Dedifferentiated amniotic fluid mesenchymal stem cell (primary cell): ENCODE measurements around the gene CIAO3.
"Not testable (repeated sequence)": the region's sequence is repeated elsewhere in the genome, so short reads cannot be mapped to it uniquely, and the experiment has no call there.

Experiments
- DNase-seq: peaks from one replicate; pipeline ENCODE4 v3.0.0-alpha.2; 2016; ENCODE audit errors: extremely low spot score

Gene CIAO3

DNA sequence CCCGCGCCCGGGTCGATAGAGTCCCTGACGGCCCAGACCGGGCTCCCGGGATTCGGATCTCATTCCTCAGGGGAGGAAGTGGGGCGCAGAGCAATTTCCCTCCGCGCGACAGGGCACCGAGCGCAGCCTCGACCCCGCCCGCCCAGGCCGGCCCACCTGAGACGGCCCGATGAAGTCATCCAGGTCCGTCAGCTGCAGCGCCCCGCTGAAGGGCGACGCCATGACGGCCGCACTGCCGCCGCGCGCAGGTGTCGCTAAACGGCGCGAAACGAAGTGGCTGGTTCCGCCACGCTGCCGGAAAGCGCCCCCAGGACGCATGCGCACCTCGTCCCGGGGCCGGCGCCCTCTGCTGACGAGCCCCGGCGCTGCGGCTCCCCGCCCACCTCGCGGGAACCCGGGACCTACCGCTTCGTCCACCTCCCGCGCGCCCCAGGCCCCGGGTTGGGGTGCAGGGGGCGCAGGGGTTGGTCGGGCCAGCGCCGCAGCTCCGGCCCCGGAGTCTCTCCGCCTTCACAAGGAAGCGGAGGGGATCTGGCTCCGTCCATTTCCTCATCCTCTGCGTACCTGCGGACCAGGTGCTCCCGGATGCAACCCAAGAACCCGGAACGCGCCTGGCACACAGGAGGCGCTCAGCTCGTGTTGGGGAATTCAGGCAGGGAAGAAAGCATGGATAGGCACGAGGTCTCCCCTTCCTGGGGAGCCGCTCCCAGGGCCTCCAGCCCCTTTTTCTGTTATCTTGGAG lies at the start of gene CIAO3:
Gene CIAO3, minus strand, starts transcription at position 234 of the 742 bp plus-strand sequence. Its CDS starts 12 bp downstream, at position 222.
- DNase-seq = peak; percentile 77

DNA sequence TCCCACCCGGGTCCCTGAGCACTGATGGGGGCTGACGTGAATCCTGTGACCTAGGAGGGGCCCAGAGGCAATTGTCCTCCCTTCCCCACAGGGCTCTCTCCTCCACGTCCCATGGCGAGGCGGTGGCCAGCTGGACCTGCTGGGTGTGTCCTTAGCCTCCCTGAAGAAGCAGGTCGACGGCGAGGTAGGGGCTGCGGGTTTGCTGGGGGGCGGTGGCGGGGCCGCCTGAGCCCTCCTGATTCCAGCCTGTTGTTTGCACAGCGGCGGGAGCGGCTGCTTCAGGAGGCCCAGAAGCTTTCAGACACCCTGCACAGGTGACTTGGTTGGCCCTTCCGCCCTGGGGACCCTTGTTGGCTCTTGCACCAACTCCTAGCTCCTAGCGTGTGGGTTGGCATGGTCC lies 49.3 kb upstream of the CIAO3 start:
- DNase-seq = no peak

DNA sequence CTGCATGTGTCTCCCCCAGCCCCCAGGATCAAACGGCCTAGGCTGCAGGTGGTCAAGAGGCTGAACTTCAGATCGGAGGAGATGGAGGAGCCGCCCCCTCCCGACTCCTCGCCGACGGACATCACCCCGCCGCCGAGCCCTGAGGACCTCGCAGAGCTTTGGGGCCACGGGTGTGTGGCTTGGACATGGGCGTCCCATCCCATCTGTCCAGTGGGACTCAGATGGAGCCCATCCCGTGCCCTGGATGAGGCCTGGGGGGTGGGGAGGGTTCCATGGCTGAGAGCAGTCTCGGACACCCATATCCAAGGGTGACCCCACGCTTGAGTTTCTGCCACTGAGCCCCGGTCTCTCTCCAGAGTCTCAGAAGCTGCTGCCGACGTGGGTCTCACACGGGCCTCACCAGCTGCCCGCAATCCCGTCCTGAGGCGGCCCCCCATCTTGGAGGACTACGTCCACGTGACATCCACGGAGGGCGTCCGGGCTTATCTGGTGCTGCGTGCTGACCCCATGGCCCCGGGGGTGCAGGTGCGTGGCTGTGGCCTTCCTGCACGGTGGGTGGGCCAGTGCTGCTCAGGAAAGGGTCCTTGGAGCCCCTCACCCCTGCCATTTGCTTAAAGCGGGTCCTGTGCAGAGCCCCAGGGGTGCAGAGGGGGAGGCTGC lies 48.5 kb upstream of the CIAO3 start:
- no peak for DNase-seq

DNA sequence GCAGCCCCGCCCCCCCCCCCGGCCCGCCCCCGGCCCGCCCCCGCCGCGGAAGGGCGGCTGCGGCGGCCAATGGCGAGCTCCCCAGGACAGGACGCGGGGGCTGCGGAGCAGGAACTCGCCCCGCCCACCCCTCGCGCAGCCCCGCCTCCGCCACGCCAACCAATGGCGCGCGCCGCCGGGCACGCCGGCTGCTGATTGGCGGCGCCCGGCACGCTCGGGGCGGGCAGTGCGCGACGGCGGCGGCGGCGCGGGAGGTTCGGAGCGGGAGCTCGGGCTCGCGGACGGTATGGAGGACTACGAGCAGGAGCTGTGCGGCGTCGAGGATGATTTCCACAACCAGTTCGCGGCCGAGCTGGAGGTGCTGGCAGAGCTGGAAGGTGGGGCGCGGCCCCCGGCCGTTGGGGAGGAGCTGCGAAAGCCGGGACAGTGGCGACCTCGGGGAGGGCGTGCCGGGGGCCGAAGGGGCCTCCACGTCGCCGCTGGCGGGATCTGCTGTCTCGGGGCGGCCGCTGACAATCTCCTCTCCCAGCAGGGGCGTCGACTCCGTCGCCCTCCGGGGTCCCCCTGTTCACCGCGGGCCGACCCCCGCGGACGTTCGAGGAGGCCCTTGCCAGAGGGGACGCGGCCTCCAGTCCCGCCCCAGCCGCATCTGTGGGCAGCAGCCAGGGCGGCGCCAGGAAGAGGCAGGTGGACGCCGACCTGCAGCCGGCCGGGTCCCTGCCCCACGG lies 47.8 kb upstream of the CIAO3 start, which contains the start of gene CHTF18:
Gene CHTF18, plus strand, starts transcription at position 222 of the 728 bp plus-strand sequence. Its CDS starts 65 bp downstream, at position 287.
- DNase-seq = peak; percentile 85

DNA sequence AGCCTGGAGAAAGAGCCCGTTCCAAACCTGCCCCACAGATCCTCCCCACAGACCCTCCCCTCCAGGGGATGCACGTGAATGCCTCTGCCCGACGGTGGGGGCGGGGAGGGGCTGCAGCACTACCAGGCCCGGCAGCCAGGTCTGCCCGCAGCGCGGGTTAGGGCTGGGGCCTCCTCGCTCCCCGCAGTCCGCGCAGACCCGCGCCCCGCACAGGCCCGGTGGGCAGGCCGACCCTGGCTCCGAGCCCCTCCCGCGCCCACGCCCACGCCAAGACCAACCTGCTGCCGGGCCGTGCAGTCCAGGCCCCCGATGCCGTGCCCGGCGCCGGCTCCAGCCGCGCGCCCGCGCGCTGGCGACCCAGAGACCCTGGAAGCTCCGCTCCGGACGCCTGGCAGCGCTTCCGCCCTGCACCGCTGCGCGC lies 47.2 kb upstream of the CIAO3 start, which contains the start of gene RPUSD1:
Gene RPUSD1, minus strand, starts transcription at position 404 of the 421 bp plus-strand sequence. CDS start 644 bp downstream, outside the sequence.
- DNase-seq = no peak

DNA sequence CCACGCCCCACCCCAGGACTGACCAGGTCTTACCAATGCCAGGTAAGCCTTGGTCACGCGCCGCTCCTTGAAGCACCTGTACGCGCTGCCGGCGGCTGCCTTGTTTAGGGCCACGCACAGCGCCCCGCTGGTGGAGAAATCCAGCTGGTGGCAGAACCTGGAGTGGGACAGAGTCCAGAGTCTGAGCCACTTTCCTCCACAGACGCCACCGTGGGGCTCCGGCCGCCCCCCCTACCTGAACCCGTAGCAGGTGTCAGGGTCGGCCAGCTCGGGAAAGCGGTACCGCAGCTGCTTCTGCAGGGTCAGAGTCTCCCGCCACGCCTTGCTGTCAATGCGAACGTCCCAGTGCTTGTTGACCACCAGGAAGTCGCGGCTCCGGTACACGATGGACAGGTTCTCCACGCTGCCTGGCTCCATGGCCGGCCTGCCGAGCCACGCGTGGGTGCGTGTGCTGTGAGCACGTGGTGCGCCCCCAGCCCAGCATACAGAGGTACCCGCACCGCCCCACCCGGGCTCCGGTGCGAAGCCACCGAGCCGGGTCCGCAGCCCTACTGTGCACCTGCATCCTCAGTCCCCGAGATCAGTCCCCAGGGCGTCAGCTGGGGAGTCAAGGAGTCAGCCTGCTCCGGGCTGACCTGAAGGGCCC lies 46.6 kb upstream of the CIAO3 start:
- no peak for DNase-seq

DNA sequence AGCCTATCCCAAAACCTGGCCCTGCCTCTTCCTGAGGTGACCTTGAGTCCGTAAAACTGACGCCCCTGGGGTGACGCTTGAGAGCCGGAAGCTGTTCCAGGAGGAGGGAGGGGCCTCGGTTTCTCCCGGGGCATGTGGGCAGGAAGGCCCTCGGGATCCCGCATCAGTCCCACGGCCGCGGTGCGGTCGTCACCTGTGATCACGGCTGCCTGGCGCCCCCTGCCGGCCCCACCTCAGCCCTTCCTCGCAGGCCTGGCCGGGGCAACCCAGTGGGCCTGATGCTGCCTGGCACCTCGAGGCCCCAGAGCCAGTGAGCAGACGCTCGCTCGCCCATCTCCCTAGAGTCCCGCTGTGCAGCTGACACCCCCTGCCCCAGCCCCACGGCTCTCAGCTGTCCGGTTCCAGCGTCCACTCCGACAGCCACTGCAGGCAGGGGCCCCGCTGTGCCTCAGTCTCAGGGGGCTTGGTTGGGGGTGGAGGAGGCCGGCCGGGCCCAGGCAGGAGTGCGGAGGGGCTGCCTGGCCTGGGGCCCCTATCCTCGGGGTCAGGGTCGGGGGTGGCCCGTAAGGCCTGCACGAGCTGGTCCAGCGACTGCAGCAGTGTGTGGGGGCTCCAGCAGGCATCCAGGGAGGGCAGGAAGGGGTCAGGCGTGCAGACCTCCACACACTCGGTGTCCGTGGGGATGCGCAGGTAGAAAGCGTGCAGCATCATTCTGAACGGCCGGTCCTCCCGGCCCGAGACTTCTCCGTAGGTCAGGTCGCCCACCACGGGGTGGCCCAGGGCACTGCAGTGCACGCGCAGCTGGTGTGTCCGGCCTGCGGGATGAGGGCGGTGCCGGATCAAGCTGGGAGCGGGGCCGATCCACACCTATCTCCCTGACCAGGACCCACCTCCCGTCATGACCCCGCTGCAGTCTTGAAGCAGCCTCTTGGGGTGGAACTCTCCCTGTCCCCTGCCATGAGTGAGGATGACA lies 45.1 kb upstream of the CIAO3 start:
- peak; percentile 19 for DNase-seq

DNA sequence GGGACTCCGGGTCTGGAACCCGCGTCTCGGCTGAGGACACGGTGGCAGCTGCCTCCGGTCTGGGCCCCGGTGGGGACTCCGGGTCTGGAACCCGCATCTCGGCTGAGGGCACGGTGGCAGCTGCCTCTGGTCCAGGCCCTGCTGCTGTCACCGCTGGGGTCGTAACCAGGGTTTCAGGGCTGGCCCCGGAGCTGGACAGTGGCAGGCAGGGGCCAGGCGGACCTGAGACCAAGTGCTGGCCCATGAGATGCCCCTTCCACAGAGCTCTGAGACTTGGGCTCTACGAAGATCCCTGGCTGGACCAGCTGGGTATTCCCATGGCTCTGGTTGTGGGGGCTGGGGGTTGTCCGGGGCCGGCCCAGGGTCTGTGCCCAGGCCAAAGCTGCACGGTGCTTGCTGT lies 43.6 kb upstream of the CIAO3 start:
- no peak for DNase-seq

DNA sequence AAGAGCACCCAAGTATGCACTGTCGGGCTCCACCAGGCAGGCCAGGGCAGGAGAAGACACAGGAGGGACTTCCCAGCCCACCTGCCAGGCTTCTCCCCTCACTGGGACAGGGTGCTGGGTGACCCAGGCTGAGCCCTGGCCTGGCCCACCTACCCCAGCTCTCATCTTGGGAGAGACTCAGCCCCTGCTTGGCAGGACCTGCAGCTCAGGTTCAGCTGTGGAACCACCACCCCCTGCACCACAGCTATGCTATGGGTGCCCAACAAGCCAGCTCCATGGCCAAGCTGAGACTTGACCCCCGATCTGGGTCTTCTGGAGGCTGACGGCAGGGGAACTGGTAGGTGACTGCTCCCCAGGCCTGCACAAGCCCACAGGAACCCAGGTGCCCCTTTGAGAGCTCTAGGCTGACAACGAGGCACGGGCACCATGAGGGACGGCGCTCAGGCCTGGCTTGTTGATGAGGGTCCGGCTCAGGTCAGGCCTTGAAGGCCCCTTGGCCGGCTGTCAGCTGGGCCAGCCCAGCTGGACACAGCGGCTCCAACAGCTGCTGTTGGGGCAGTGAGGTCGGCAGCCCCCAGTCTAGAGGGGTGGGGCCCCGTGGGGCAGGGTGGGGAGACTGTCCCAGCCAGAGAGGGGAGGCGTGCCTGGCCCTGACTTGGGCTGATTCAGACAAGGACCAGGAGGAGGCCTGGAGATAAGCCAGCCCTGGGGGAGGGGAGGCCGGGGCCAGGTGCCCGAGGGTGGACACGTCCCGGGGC lies 42.8 kb upstream of the CIAO3 start:
- no peak for DNase-seq

DNA sequence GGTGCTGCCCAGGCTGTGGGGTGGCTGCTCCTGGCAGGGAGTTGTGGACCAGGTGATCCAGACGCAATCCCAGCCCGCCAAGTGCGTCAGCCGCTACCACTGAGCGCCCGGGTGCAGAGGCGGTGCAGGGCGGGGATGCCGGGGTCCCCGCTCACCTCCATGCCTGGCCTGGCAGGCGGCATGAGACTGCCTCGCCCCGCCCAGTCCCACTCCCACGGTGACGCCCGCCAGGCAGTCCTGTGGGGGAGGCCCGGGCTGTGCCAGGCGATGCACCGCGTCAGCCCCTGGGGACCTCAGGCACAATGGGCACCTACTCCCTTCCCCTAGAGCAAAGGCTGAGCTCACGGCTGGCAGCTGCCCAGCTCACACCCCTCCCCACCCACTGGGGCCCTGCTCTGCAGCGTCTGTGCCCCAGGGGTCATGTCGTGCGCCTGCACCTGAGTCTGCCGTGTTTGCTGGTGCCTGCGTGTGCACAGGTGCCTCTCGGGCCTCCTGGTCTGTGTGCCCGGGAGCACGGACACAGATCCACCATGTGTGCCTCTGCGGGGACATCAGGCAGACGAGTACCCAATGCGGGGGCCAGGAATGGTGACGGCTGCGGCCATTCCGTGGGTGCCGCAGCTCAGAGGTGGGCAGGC lies 42.1 kb upstream of the CIAO3 start:
- no peak for DNase-seq

DNA sequence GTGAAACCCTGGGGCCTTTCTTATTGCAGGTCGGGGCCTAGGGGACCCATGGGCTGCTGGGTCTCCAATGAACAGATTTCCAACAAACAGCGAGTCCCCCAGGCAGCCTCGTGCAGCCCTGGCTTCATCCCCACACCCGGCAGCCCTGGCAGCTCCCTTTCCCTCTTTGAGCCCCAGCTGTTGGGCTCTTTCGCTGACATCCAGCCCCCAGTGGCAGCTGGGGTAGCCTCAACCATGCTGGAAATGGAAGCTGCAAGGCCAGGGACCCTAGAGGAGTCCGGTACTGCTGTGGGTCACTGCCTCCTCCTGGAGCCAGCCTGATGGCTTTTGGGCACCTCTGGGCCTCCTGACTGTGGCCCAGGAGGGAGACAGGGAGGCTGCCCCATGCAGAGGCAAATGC lies 41.5 kb upstream of the CIAO3 start:
- DNase-seq = no peak

DNA sequence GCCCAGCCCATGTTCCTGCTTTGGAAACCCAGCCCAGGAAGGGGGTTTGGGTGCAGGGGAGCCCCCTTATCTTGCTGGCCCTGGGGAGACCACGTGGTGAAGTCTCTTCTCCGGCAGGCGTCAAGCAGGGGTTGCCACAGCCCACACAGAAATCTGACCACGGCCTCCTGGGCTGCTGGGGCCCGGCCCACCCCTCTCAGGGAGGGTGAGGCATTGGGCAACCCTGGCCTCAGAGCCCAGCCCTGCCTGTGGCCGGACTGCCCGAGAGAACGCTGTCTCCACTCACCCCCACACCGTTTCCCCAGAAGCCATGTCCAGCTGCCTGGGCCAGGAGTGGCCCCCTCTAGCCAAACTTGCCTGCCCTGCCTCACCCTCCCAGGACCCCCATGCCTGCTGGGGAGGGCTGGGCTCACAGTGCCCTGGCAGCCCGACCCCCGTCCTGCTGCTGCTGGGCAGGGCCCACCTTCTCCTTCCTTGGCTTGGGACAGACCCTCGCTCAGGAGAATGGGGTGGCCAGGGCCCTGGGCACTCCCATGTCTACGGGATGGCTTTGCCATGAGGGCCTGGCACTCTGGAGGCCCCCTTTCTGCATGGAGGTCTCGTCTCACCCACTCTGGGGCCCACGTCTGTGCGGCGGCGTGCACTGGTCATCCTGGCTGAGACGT lies 40.7 kb upstream of the CIAO3 start:
- DNase-seq = no peak

DNA sequence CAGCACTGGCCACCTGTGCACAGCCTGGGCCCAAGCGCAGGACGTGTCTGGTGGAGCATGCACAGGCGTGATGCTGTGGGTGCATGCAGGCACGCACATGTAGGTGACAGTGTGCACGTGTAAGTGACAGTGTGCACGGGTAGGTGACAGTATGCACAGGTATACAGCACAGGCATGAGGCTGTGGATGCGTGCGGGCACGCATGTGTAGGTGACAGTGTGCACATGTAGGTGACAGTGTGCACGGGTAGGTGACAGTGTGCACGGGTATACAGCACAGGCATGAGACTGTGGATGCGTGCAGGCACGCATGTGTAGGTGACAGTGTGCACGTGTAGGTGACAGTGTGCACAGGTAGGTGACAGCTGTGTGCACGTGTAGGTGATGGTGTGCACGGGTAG lies 39.5 kb upstream of the CIAO3 start:
- no peak for DNase-seq

DNA sequence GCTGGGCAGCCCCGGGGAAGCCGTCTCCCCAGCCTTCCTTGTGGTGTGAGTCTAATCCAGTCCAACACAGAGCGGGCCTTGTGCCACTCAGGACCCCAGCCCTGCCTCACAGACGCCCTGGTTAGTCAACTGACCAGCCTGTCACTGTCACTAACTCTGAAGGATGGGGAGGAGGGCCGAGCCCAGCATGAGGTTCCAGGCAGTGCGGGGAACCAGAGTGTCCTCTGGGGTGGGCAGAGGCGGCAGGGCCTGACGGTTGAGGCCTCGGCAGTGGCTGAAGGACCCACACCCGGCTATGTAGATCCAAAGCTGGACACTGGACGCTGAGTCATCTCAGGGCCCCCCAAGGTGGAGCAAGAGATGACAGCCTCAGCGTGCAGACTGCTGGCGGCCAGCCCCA lies 38.8 kb upstream of the CIAO3 start:
- DNase-seq = no peak

DNA sequence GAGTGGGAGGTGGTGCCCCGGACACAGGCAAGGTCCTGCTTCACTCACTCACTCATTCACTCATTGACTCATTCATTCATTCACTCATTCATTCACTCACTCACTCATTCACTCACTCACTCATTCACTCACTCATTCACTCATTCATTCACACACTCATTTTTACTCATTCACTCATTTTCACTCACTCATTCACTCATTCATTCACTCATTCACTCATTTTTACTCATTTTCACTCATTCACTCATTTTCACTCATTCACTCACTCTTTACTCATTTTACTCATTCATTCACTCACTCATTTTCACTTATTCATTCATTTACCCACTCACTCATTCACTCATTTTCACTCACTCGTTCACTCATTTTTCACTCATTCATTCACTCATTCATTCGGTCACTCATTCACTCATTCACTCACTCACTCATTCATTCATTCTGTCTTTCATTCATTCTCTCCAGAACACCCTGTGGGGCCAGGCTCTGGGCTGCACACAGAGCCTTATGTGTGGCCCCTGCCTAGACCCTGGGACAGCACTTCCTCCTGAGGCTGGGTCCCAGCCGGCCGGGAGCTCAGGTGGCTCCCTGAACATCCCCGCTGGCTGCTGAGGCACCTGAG lies 38.2 kb upstream of the CIAO3 start:
- no peak for DNase-seq

DNA sequence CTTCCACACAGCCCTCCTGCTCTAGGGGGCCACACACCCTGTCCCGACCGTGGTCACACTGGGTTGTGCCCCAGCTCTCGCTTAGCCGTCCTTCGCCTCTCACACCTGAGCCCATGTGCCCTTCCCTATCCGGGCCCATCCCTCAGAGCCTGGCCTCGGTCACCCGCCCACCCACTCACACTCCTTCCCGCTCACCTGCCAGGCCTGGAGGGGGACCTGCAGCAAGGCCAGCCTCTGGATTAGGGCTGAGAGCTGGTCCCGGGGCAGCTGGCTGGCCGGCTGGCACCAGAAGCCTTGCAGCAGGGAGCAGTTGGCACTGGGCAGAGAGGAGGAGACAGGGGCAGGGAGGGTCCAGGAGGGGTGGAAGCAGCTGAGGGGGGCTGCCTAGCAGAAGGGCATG lies 37.6 kb upstream of the CIAO3 start:
- no peak for DNase-seq

DNA sequence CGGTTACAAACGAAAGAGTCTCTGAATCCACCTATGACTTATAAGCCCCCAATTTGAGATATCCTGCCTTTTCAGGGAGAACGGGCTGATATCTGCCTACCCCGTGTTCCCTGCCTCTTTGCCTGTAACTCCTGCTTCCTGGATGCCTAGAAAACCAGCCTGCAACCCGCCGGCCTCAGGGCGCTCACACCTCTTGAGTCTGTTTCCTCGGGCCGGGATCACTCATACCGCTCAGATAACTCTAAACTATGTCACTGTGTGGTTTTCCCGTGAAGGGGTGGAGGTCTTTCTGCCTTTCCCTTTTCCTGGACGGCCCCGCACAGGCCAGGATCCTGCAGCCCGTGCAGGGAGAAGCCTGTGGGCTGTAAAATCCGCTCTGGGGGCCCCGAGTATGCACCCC lies 37.0 kb upstream of the CIAO3 start:
- DNase-seq = no peak

DNA sequence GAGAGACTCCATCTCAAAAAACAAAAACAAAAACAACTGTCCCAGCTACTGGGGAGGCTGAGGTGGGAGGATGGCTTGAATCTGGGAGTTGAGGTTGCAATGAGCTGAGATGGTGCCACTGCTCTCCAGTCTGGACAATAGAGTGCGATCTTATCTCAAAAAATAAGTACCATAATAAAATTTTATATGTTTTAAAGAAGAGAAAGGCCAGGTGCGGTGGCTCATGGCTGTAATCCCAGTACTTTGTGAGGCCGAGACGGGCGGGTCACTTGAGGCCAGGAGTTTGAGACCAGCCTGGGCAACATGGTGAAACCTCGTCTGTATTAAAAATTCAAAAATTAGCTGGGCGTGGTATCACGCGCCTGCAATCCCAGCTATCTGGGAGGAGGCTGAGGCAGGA lies 36.0 kb upstream of the CIAO3 start:
- DNase-seq = no peak

DNA sequence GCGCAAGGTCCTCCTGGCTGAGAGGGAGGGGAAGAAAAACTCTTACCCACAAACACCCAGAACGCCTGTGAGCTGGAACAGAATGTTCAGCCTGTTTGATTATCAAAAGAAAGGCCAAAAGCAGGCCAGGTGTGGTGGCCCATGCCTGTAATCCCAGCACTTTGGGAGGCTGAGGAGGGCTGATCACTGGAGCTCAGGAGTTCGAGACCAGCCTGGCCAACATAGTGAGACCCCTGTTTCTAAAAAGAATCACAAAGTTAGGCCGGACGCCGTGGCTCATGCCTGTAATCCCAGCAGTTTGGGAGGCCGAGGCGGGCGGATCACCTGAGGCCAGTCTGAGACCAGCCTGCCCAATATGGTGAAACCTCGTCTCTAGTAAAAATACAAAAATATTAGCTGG lies 35.5 kb upstream of the CIAO3 start:
- not testable (repeated sequence) for DNase-seq
